K562 (cell line): ENCODE data around the gene EPM2A. TPM values are rescaled to one million over a fixed set of nuclear protein-coding genes. Genes with fewer than 3 reads are reported as not detected.
A peak's percentile ranks its signal among the peaks of the same experiment; 100 is the strongest.

Experiments
- ATAC-seq: fragments of 200-7000 bp; cut with Tn5 transposase; 3 replicates; pipeline ENCODE4 v1.9.1; 2020; ENCODE audit warnings: moderate library complexity
- BruUV-seq: library from RNA; stranded (reverse); fragments of 400-500 nt; replicated peaks from 2 replicates; lab custom pipeline; 2021; lab: Mats Ljungman, UMichigan
- CTCF ChIA-PET: fragments of 300-600 bp; formaldehyde crosslinking; extraction: SDS; loops from one replicate; lab custom pipeline; 2021; ENCODE audit warnings: low intra/inter-chr PET ratio; lab: Yijun Ruan, JAX
- POLR2A ChIA-PET: fragments of 300-600, 350-650 bp; sonication (Branson Sonifier 250); formaldehyde crosslinking; extraction: SDS; loops from one replicate; lab custom pipeline; 2021; ENCODE audit warnings: antibody characterized with exemption, inconsistent platforms; lab: Yijun Ruan, JAX
- DNase-seq, 4 experiments: peaks; one replicate each; pipeline versions ENCODE4 v3.0.0 to v3.0.0-alpha.2; 2011 to 2018; ENCODE audit warnings: low spot score in 3 of 4, mixed read lengths in 3 of 4; ENCODE audit errors: extremely low read depth in 1 of 4
- FAIRE-seq: peaks from 2 replicates; lab custom pipeline; 2011; peaks lifted over from hg19 to GRCh38; lab: Jason Lieb, UNC
- H2AFZ ChIP-seq: 2 replicates; pipeline ENCODE4 v1.6.0; 2011; ENCODE audit warnings: low read depth, low read length, control low read depth, inconsistent platforms
- H3K27ac ChIP-seq: fragments of 200-600 bp; 3 replicates; pipeline ENCODE4 v1.8.0; 2011; ENCODE audit warnings: low read depth, mild to moderate bottlenecking, control low read depth, inconsistent platforms, low read length, moderate library complexity, mixed read lengths; ENCODE audit errors: extremely low read depth
- H3K27me3 ChIP-seq, 2 experiments: fragments of 300-600 bp in 1 of 2; 2 replicates in 1 of 2; 3 replicates in 1 of 2; pipeline versions ENCODE4 v1.6.0 to v1.8.0; 2011; ENCODE audit warnings: inconsistent platforms in 2 of 2, low read length in 2 of 2, mild to moderate bottlenecking in 1 of 2, mixed read lengths in 1 of 2, moderate library complexity in 1 of 2; ENCODE audit not compliant: control insufficient read depth in 2 of 2, insufficient read depth in 2 of 2
- H3K36me3 ChIP-seq: fragments of 300-600 bp; 3 replicates; pipeline ENCODE4 v1.8.0; 2011; ENCODE audit warnings: mild to moderate bottlenecking, low read length, inconsistent platforms; ENCODE audit not compliant: control insufficient read depth, insufficient read depth
- H3K4me1 ChIP-seq, 2 experiments: fragments of 200-600 bp in 1 of 2; replicated peaks in 1 of 2; 2 replicates in 1 of 2; 3 replicates in 1 of 2; pipeline versions ENCODE4 v1.5.1 to v1.8.0; 2011; ENCODE audit warnings: inconsistent platforms in 2 of 2, low read length in 2 of 2, mild to moderate bottlenecking in 1 of 2, mixed read lengths in 1 of 2, moderate library complexity in 1 of 2; ENCODE audit not compliant: control insufficient read depth in 2 of 2, insufficient read depth in 2 of 2
- H3K4me2 ChIP-seq: 2 replicates; pipeline ENCODE4 v1.6.1; 2011; ENCODE audit warnings: low read length, control low read depth, inconsistent platforms, mixed read lengths; ENCODE audit not compliant: insufficient read depth
- H3K4me3 ChIP-seq: fragments of 200-600 bp; sonication (generic), shearing (Covaris generic); 2 replicates; pipeline ENCODE4 v1.5.1; 2016; ENCODE audit warnings: control low read depth, inconsistent platforms
- H3K79me2 ChIP-seq: fragments of 200-600 bp; 3 replicates; pipeline ENCODE4 v1.8.0; 2011; ENCODE audit warnings: low read length, inconsistent platforms; ENCODE audit not compliant: control insufficient read depth, insufficient read depth
- H3K9ac ChIP-seq, 2 experiments: 2 replicates each; pipeline versions ENCODE4 v1.6.0 to v1.6.1; 2011; ENCODE audit warnings: low read depth in 2 of 2, low read length in 2 of 2, control low read depth in 1 of 2, inconsistent platforms in 1 of 2, mild to moderate bottlenecking in 1 of 2, mixed read lengths in 1 of 2; ENCODE audit not compliant: insufficient read depth in 1 of 2
- H3K9me1 ChIP-seq: one replicate; pipeline ENCODE4 v1.6.0; 2011; ENCODE audit warnings: inconsistent platforms, mild to moderate bottlenecking, low read length, moderate library complexity; ENCODE audit not compliant: control insufficient read depth, insufficient read depth
- H3K9me3 ChIP-seq: replicated peaks from 2 replicates; pipeline ENCODE4 v1.5.1; 2011; ENCODE audit warnings: low read depth, low read length, inconsistent platforms; ENCODE audit not compliant: control insufficient read depth, insufficient read depth
- H4K20me1 ChIP-seq: replicated peaks from 2 replicates; pipeline ENCODE4 v1.6.1; 2011; ENCODE audit warnings: low read length, inconsistent platforms, mixed read lengths; ENCODE audit not compliant: control insufficient read depth, insufficient read depth
- AFF4 ChIP-seq: sonication (generic); formaldehyde crosslinking; IDR thresholded peaks from 2 replicates; pipeline ENCODE4 v1.8.0; 2023; ENCODE audit warnings: mild to moderate bottlenecking, missing genetic modification reagents
- DACH1 ChIP-seq: fragments of 450-650 bp; IDR thresholded peaks from 2 replicates; pipeline ENCODE4 v1.6.1; 2018; ENCODE audit not compliant: partially characterized antibody
- ETV6 ChIP-seq, 3 experiments: fragments of 150-350 bp in 1 of 3; sonication (generic) in 1 of 3; formaldehyde crosslinking in 1 of 3; IDR thresholded peaks; 2 replicates each; pipeline versions ENCODE4 v1.6.1 to v1.8.0; 2014 to 2022; ENCODE audit warnings: borderline replicate concordance in 2 of 3, low read depth in 2 of 3, antibody characterized with exemption in 1 of 3, low read length in 1 of 3, mild to moderate bottlenecking in 1 of 3, missing genetic modification reagents in 1 of 3
- GATAD2B ChIP-seq: fragments of 450-650 bp; IDR thresholded peaks from 2 replicates; pipeline ENCODE4 v1.6.1; 2017; ENCODE audit warnings: mild to moderate bottlenecking, borderline replicate concordance
- HDAC2 ChIP-seq: fragments of 450-650 bp; IDR thresholded peaks from 2 replicates; pipeline ENCODE4 v1.6.1; 2016; ENCODE audit warnings: mild to moderate bottlenecking
- MAFF ChIP-seq: IDR thresholded peaks from 2 replicates; pipeline ENCODE4 v1.6.1; 2012; ENCODE audit warnings: low read length, improper control_type of control experiment
- RAD21 ChIP-seq, 2 experiments: fragments of 250-450 bp in 1 of 2; fragments of 450-650 bp in 1 of 2; sonication (Bioruptor Pico) in 1 of 2; formaldehyde crosslinking in 1 of 2; IDR thresholded peaks in 1 of 2; conservative IDR thresholded peaks in 1 of 2; 2 replicates each; pipeline versions ENCODE4 v1.4.0 to v1.8.0; 2020 to 2022; ENCODE audit warnings: mild to moderate bottlenecking in 2 of 2, moderate library complexity in 1 of 2
- RBM14 ChIP-seq: fragments of 200-400 bp; formaldehyde crosslinking; IDR thresholded peaks from 2 replicates; pipeline ENCODE4 v1.6.1; 2018; ENCODE audit warnings: low read depth, mild to moderate bottlenecking, low read length, moderate library complexity, borderline replicate concordance; ENCODE audit not compliant: insufficient read depth
- SIN3A ChIP-seq, 2 experiments: fragments of 150-350 bp in 1 of 2; IDR thresholded peaks; 2 replicates each; pipeline ENCODE4 v1.6.1; 2011 to 2016; ENCODE audit warnings: borderline replicate concordance in 2 of 2, low read depth in 2 of 2, low read length in 2 of 2, mild to moderate bottlenecking in 2 of 2, moderate library complexity in 2 of 2; ENCODE audit not compliant: control insufficient read depth in 1 of 2
- SMARCE1 ChIP-seq: fragments of 450-650 bp; IDR thresholded peaks from 2 replicates; pipeline ENCODE4 v1.7.1; 2016; ENCODE audit warnings: mild to moderate bottlenecking
- TFAP4 ChIP-seq: sonication (generic); formaldehyde crosslinking; IDR thresholded peaks from 2 replicates; pipeline ENCODE4 v1.8.0; 2022; ENCODE audit warnings: missing genetic modification reagents, mild to moderate bottlenecking, moderate library complexity, borderline replicate concordance
- ZFP1 ChIP-seq: fragments of 450-650 bp; formaldehyde crosslinking; IDR thresholded peaks from 2 replicates; pipeline ENCODE4 v1.4.0; 2020; ENCODE audit warnings: mild to moderate bottlenecking, mixed read lengths
- ZKSCAN1 ChIP-seq: fragments of 150-350 bp; IDR thresholded peaks from 2 replicates; pipeline ENCODE4 v1.6.1; 2016; ENCODE audit warnings: low read depth, low read length
- ZNF408 ChIP-seq: fragments of 250-450 bp; sonication (Bioruptor Pico); IDR thresholded peaks from 2 replicates; pipeline ENCODE4 v1.4.0; 2020; ENCODE audit warnings: low read depth, mild to moderate bottlenecking, moderate library complexity
- WGBS: fragments of 100-300 bp; shearing (Covaris generic); methylation state at CpG from one replicate; pipeline ENCODE4 v1.1.6; 2016; ENCODE audit warnings: low coverage, mixed read lengths; ENCODE audit not compliant: insufficient coverage; ENCODE audit errors: missing lambda C conversion rate; 5-methylcytosine and 5-hydroxymethylcytosine counted together
- in situ Hi-C: fragments of 300-500 bp; cut with MboI; formaldehyde crosslinking; loops from 4 replicates; pipeline ENCODE4 v1.15.0; 2018; ENCODE audit warnings: inconsistent platforms, mixed read lengths
- intact Hi-C: fragments of 100-400 bp; cut with micrococcal nuclease; formaldehyde crosslinking; loops from 2 replicates; pipeline ENCODE4 v1.14.2; 2022
- polyA plus RNA-seq, 8 experiments: library from polyadenylated mRNA; depleted of rRNA in 4 of 8; stranded (reverse) in 5 of 8; unstranded in 3 of 8; fragments of >200 nt; fragmentation: Nextera tagmentation in 2 of 8; fragmentation: Illumina TruSeq in 1 of 8; extraction: Ambion mirVana in 2 of 8; extraction: Trizol in 1 of 8; gene quantifications; 2 replicates each; pipeline versions ENCODE4 v1.2.1 to v1.2.3, GENCODE V29; 2011 to 2014; ENCODE audit warnings: inconsistent platforms in 1 of 8, missing spikeins in 1 of 8
- total RNA-seq, 7 experiments: library from RNA; depleted of rRNA in 6 of 7; stranded (reverse); fragments of >200 nt in 6 of 7; fragmentation: Illumina TruSeq in 2 of 7; extraction: Trizol in 2 of 7; gene quantifications; 2 replicates each; pipeline versions ENCODE4 v1.2.1 to v1.2.3, GENCODE V29; 2011 to 2021; ENCODE audit warnings: low replicate concordance in 1 of 7

The EPM2A gene
- total and polyA plus RNA-seq, 9 of the 15 experiments (the other 6 are each of a cell fraction or from before 2014, with no cell fraction given): 0.35 to 5.3 (median 2.5) TPM

GRCh38 chr6:145734486-145735355 lies 599 bp downstream of the EPM2A start:
- under 1% methylated on average over 69 of the region's 74 CpGs for WGBS
- DNase-seq: peak; percentile 82 to 92 (median 83)
- CTCF ChIA-PET: no interaction called here
- peak; percentile 87 for ATAC-seq
- in situ Hi-C loops: loop anchor here (5.0 kb wide), 1 partner anchor 78 kb away; the partner anchor contains the start of gene FBXO30
- peak; percentile 44 for FAIRE-seq
- peak overlapping the region; percentile 92 for H3K27ac ChIP-seq
- H2AFZ ChIP-seq: peak overlapping the region; percentile 86
- peak overlapping the region; percentile 76 for H3K4me2 ChIP-seq
- POLR2A ChIA-PET: interaction anchor here (0.5 to 3.4 kb wide), 15 partner anchors 9 to 1727 kb away, joined by 3 to 16 read pairs (median 4); partner anchors contain the start of genes FBXO30 and PLAGL1
- no peaks in the 10 kb centered on the region for H3K27me3 ChIP-seq
- H3K9me3 ChIP-seq: no peaks in the 10 kb centered on the region
- no peaks in the 10 kb centered on the region for H4K20me1 ChIP-seq
- BruUV-seq: no TSS peak
- peak overlapping the region; percentile 90 to 97 for H3K9ac ChIP-seq
- H3K9me1 ChIP-seq: no peaks in the 10 kb centered on the region
- peaks cover 16 to 21% of the 10 kb centered on the region in 2 experiments; a peak in 3 of 5 replicates for H3K4me1 ChIP-seq
- no peaks in the 10 kb centered on the region for H3K36me3 ChIP-seq
- H3K79me2 ChIP-seq: no peaks in the 10 kb centered on the region; the same call in 2 of the 3 replicates
- peak overlapping the region; percentile 54 for H3K4me3 ChIP-seq
- intact Hi-C loops: loop anchor here (1.0 to 10.0 kb wide), 7 partner anchors 80 to 1640 kb away; partner anchors contain the start of genes FBXO30 and SF3B5
- peak; percentile 65; the same call in 1 of the 2 replicates for TF ChIP-seq TFAP4 (CRISPR knock-in tag)
- TF ChIP-seq MAFF: no peak
- peak; percentile 33; the same call in 1 of the 2 replicates for TF ChIP-seq SMARCE1
- TF ChIP-seq ZNF408: no peak
- TF ChIP-seq ZFP1 (CRISPR knock-in tag): 0 out of 2 replicates have a peak, but pooled peaks have one; percentile 39
- TF ChIP-seq HDAC2: peak; percentile 77
- no peak for TF ChIP-seq ZKSCAN1
- TF ChIP-seq AFF4 (CRISPR knock-in tag): peak; percentile 1; the same call in 1 of the 2 replicates
- no peak for TF ChIP-seq RAD21 (CRISPR knock-in tag; conservative IDR thresholded peaks at IDR 0.05 in 1 of 2, IDR thresholded peaks at IDR 0.05 in 1 of 2)
- TF ChIP-seq SIN3A (IDR thresholded peaks at IDR 0.05; ENCODE audit: borderline replicate concordance in 2 of 2, control insufficient read depth in 1 of 2, low read depth in 2 of 2, low read length in 2 of 2): peak; percentile 45 to 53; a peak in 3 of 4 replicates
- peak; percentile 83 for TF ChIP-seq GATAD2B
- peak; percentile 24 for TF ChIP-seq DACH1
- peak; percentile 69; the same call in 1 of the 2 replicates for TF ChIP-seq RBM14
- no peak for TF ChIP-seq ETV6 (IDR thresholded peaks at IDR 0.05; ENCODE audit: borderline replicate concordance in 1 of 2, low read depth in 2 of 2, low read length in 1 of 2)
- no peak for TF ChIP-seq ETV6 (CRISPR knock-in tag; IDR thresholded peaks at IDR 0.05; ENCODE audit: borderline replicate concordance)
